ENCODE results near the gene NFATC1.

DNA sequence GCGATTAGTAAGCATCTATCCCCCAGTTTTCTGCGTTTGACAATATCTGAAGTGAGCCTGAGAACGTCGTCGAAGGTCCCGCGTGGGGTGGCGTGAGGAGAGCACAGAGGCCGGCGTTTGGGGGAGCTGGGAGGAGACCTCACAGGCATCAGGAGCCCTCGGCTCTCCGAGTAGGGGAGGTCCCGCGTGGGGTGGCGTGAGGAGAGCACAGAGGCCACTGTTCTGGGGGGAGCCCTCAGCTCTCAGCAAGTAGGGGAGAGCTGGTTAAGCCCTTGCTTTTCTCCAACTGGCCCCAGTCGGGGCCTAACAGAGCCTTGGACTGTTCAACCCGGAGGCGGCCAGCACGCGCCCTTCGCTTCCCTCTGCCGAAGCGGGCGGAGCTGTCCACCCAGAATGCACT, 134.3 kb downstream of the NFATC1 start:
- TF ChIP-seq HEYL (CRISPR knock-in tag; IDR thresholded peaks at IDR 0.05), result no peak
- TF ChIP-seq, protein P1, sequence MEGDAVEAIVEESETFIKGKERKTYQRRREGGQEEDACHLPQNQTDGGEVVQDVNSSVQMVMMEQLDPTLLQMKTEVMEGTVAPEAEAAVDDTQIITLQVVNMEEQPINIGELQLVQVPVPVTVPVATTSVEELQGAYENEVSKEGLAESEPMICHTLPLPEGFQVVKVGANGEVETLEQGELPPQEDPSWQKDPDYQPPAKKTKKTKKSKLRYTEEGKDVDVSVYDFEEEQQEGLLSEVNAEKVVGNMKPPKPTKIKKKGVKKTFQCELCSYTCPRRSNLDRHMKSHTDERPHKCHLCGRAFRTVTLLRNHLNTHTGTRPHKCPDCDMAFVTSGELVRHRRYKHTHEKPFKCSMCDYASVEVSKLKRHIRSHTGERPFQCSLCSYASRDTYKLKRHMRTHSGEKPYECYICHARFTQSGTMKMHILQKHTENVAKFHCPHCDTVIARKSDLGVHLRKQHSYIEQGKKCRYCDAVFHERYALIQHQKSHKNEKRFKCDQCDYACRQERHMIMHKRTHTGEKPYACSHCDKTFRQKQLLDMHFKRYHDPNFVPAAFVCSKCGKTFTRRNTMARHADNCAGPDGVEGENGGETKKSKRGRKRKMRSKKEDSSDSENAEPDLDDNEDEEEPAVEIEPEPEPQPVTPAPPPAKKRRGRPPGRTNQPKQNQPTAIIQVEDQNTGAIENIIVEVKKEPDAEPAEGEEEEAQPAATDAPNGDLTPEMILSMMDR (IDR thresholded peaks at IDR 0.05), result no peak
- TF ChIP-seq EP300 (IDR thresholded peaks at IDR 0.05), result no peak
- TF ChIP-seq, protein P2, sequence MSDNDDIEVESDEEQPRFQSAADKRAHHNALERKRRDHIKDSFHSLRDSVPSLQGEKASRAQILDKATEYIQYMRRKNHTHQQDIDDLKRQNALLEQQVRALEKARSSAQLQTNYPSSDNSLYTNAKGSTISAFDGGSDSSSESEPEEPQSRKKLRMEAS (IDR thresholded peaks at IDR 0.05), result no peak
- TF ChIP-seq POLR2A (IDR thresholded peaks at IDR 0.05; ENCODE audit: low read length), result no peak
- TF ChIP-seq MYC (IDR thresholded peaks at IDR 0.05; ENCODE audit: borderline replicate concordance, low read length), result no peak
- TF ChIP-seq TP53 (CRISPR knock-in tag; IDR thresholded peaks at IDR 0.05), result no peak
- no peak for TF ChIP-seq CHD4 (IDR thresholded peaks at IDR 0.05; ENCODE audit: borderline replicate concordance)
- TF ChIP-seq, protein P3, sequence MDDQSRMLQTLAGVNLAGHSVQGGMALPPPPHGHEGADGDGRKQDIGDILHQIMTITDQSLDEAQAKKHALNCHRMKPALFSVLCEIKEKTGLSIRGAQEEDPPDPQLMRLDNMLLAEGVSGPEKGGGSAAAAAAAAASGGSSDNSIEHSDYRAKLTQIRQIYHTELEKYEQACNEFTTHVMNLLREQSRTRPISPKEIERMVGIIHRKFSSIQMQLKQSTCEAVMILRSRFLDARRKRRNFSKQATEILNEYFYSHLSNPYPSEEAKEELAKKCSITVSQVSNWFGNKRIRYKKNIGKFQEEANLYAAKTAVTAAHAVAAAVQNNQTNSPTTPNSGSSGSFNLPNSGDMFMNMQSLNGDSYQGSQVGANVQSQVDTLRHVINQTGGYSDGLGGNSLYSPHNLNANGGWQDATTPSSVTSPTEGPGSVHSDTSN (IDR thresholded peaks at IDR 0.05), result no peak
- no peak for TF ChIP-seq ESRRA (IDR thresholded peaks at IDR 0.05; ENCODE audit: borderline replicate concordance, low read length)
- TF ChIP-seq, protein P4, sequence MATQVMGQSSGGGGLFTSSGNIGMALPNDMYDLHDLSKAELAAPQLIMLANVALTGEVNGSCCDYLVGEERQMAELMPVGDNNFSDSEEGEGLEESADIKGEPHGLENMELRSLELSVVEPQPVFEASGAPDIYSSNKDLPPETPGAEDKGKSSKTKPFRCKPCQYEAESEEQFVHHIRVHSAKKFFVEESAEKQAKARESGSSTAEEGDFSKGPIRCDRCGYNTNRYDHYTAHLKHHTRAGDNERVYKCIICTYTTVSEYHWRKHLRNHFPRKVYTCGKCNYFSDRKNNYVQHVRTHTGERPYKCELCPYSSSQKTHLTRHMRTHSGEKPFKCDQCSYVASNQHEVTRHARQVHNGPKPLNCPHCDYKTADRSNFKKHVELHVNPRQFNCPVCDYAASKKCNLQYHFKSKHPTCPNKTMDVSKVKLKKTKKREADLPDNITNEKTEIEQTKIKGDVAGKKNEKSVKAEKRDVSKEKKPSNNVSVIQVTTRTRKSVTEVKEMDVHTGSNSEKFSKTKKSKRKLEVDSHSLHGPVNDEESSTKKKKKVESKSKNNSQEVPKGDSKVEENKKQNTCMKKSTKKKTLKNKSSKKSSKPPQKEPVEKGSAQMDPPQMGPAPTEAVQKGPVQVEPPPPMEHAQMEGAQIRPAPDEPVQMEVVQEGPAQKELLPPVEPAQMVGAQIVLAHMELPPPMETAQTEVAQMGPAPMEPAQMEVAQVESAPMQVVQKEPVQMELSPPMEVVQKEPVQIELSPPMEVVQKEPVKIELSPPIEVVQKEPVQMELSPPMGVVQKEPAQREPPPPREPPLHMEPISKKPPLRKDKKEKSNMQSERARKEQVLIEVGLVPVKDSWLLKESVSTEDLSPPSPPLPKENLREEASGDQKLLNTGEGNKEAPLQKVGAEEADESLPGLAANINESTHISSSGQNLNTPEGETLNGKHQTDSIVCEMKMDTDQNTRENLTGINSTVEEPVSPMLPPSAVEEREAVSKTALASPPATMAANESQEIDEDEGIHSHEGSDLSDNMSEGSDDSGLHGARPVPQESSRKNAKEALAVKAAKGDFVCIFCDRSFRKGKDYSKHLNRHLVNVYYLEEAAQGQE (IDR thresholded peaks at IDR 0.05), result no peak
